GM21528 (cell line): ENCODE measurements around the gene RUFY3.

ENCODE experiments used
- ATAC-seq: cut with Tn5 transposase; IDR thresholded peaks from one replicate; pipeline ENCODE4 v1.9.1; 2021; ENCODE audit warnings: mild to moderate bottlenecking, moderate library complexity; ENCODE audit not compliant: unreplicated experiment, low FRiP score

Gene RUFY3

GRCh38 chr4:70734168-70734954 is 12.6 kb downstream of the RUFY3 start:
- ATAC-seq = peak; percentile 91

- peak; percentile 22 for ATAC-seq
Measured at GRCh38 chr4:70734971-70735370, 13.2 kb downstream of the RUFY3 start.

- peak; percentile 27 for ATAC-seq
Measured at GRCh38 chr4:70735915-70736314, 14.2 kb downstream of the RUFY3 start.

GRCh38 chr4:70737006-70737405 is 15.2 kb downstream of the RUFY3 start:
- ATAC-seq = no peak

- ATAC-seq = no peak
Measured at GRCh38 chr4:70737409-70737808, 15.6 kb downstream of the RUFY3 start.

- ATAC-seq = no peak
Measured at GRCh38 chr4:70739496-70740337, 18.0 kb downstream of the RUFY3 start.

- ATAC-seq = no peak
Measured at GRCh38 chr4:70741867-70742658, 20.3 kb downstream of the RUFY3 start.

- ATAC-seq = no peak
Measured at GRCh38 chr4:70743731-70744130, 22.0 kb downstream of the RUFY3 start.

- no peak for ATAC-seq
Measured at GRCh38 chr4:70746179-70746839, 24.5 kb downstream of the RUFY3 start.

- ATAC-seq = no peak
Measured at GRCh38 chr4:70747874-70748273, 26.1 kb downstream of the RUFY3 start.

GRCh38 chr4:70749313-70749712 is 27.5 kb downstream of the RUFY3 start:
- ATAC-seq = peak; percentile 67

- ATAC-seq = no peak
Measured at GRCh38 chr4:70752236-70752635, 30.5 kb downstream of the RUFY3 start.

GRCh38 chr4:70753630-70754029 is 31.9 kb downstream of the RUFY3 start:
- no peak for ATAC-seq

GRCh38 chr4:70754470-70754869 is 32.7 kb downstream of the RUFY3 start:
- peak; percentile 76 for ATAC-seq

- peak; percentile 42 for ATAC-seq
Measured at GRCh38 chr4:70754990-70755688, 33.4 kb downstream of the RUFY3 start.

GRCh38 chr4:70759126-70759525 is 37.4 kb downstream of the RUFY3 start:
- ATAC-seq = no peak

GRCh38 chr4:70759627-70760026 is 37.9 kb downstream of the RUFY3 start:
- ATAC-seq = no peak

- ATAC-seq = no peak
Measured at GRCh38 chr4:70760662-70761061, 38.9 kb downstream of the RUFY3 start.

GRCh38 chr4:70761276-70761816 is 39.6 kb downstream of the RUFY3 start:
- no peak for ATAC-seq
